Measurements from ENCODE around the gene DNAH14.
"Not testable (repeated sequence)": the region's sequence is repeated elsewhere in the genome, so short reads cannot be mapped to it uniquely, and the experiment has no call there.

Gene DNAH14

DNA sequence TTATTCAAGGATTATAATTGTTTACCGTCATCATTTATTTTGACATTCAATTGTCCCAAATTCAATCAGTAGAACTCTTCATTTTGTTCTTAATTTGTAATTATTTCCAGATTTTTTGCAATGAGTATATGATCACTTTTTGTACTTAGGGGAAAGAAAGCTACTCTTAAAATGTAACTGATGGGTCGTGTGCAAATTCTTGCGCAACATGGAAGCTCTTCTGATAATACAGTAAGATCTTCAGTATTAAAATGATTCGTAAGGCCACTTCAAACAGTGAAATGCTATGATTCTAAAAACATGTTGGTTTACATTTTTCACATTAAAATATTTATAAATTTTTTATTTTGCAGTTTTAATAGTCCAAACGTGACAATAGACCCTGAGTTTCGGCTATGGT is 435.0 kb downstream of the DNAH14 start:
- Histone ChIP-seq H3K27me3 (ENCODE audit: control insufficient read depth, insufficient read depth, low read length) (peaks cover 47% of the 10 kb centered on the region), H3K27ac (ENCODE audit: low read depth, low read length) (no peak overlapping the region), H3K36me3 (ENCODE audit: control insufficient read depth, insufficient read depth, low read length) (no peaks in the 10 kb centered on the region), H3K4me1 (ENCODE audit: control insufficient read depth, insufficient read depth, low read length) (0 out of 2 replicates have a peak, but pooled peaks cover 3% of the 10 kb centered on the region), H3K9me3 (ENCODE audit: control insufficient read depth, insufficient read depth, low read length) (no peaks in the 10 kb centered on the region), H3K4me3 (ENCODE audit: low read depth, low read length) (no peak overlapping the region), H3K9ac (ENCODE audit: low read depth, low read length) (no peak overlapping the region)

- no peak overlapping the region for H3K9ac ChIP-seq (ENCODE audit: low read depth, low read length)
- H3K36me3 ChIP-seq (ENCODE audit: control insufficient read depth, insufficient read depth, low read length), result no peaks in the 10 kb centered on the region
- H3K4me3 ChIP-seq (ENCODE audit: low read depth, low read length), result no peak overlapping the region
- no peak overlapping the region for H3K27ac ChIP-seq (ENCODE audit: low read depth, low read length)
- H3K27me3 ChIP-seq (ENCODE audit: control insufficient read depth, insufficient read depth, low read length), result peaks cover 47% of the 10 kb centered on the region
- 0 out of 2 replicates have a peak, but pooled peaks cover 3% of the 10 kb centered on the region for H3K4me1 ChIP-seq (ENCODE audit: control insufficient read depth, insufficient read depth, low read length)
- H3K9me3 ChIP-seq (ENCODE audit: control insufficient read depth, insufficient read depth, low read length), result no peaks in the 10 kb centered on the region
Observed at GRCh38 chr1:225366018-225366417, 436.5 kb downstream of the DNAH14 start.

DNA sequence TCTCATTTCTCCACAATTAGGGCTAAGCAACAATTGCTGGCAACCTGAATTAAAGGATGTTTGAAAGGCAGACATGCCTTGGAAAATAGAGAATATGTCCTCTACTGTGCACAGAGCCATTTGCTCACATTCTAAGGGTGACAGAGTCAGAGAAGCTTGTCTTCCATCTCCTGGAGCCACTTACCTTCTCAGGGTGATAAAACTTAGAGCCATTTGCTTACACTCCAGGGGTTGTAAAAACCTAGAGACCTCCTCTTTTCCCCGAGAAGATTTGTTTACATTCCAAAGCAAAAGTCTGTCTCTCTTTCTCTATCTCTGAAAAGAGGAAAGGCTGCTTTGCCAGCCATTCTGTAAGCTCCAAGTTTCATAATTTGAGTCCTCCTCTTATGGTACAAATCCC is 437.1 kb downstream of the DNAH14 start:
- peaks cover 47% of the 10 kb centered on the region for H3K27me3 ChIP-seq (ENCODE audit: control insufficient read depth, insufficient read depth, low read length)
- no peak overlapping the region for H3K9ac ChIP-seq (ENCODE audit: low read depth, low read length)
- H3K4me1 ChIP-seq (ENCODE audit: control insufficient read depth, insufficient read depth, low read length), result 0 out of 2 replicates have a peak, but pooled peaks cover 3% of the 10 kb centered on the region
- no peaks in the 10 kb centered on the region for H3K9me3 ChIP-seq (ENCODE audit: control insufficient read depth, insufficient read depth, low read length)
- H3K27ac ChIP-seq (ENCODE audit: low read depth, low read length), result no peak overlapping the region
- H3K36me3 ChIP-seq (ENCODE audit: control insufficient read depth, insufficient read depth, low read length), result no peaks in the 10 kb centered on the region
- H3K4me3 ChIP-seq (ENCODE audit: low read depth, low read length), result no peak overlapping the region

DNA sequence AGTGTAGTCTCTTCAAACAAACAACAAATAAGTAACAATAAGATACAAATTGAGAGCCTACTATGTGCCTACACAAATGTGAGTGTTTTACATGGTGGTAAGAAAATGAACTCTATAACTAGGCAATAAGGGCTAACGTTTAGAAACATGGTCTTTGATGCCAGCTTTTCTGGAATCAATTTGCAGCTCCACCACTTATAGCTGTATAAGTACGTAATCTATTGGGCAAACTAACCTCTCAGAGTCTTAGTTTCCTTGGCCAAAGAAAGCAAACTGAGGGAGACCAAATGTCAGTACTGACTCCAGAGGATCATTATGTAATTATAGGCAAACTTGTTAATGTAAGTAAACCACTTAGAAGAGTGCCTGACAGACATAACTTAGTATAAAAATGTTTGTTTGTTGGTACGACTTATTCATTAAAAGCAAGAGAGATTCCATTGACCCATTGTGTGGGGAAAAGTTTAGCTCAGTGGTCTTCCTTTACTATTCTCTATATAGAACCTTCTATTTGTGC is 438.6 kb downstream of the DNAH14 start:
- H3K9ac ChIP-seq (ENCODE audit: low read depth, low read length), result no peak overlapping the region
- H3K9me3 ChIP-seq (ENCODE audit: control insufficient read depth, insufficient read depth, low read length), result no peaks in the 10 kb centered on the region
- no peaks in the 10 kb centered on the region for H3K36me3 ChIP-seq (ENCODE audit: control insufficient read depth, insufficient read depth, low read length)
- H3K27ac ChIP-seq (ENCODE audit: low read depth, low read length), result no peak overlapping the region
- H3K4me3 ChIP-seq (ENCODE audit: low read depth, low read length), result no peak overlapping the region
- 0 out of 2 replicates have a peak, but pooled peaks cover 3% of the 10 kb centered on the region for H3K4me1 ChIP-seq (ENCODE audit: control insufficient read depth, insufficient read depth, low read length)
- peaks cover 47% of the 10 kb centered on the region for H3K27me3 ChIP-seq (ENCODE audit: control insufficient read depth, insufficient read depth, low read length)

GRCh38 chr1:225371366-225372010 is 442.0 kb downstream of the DNAH14 start:
- 0 out of 2 replicates have a peak, but pooled peaks cover 1% of the 10 kb centered on the region for H3K4me1 ChIP-seq (ENCODE audit: control insufficient read depth, insufficient read depth, low read length)
- H3K4me3 ChIP-seq (ENCODE audit: low read depth, low read length), result no peak overlapping the region
- no peak overlapping the region for H3K27ac ChIP-seq (ENCODE audit: low read depth, low read length)
- no peaks in the 10 kb centered on the region for H3K9me3 ChIP-seq (ENCODE audit: control insufficient read depth, insufficient read depth, low read length)
- H3K9ac ChIP-seq (ENCODE audit: low read depth, low read length), result no peak overlapping the region
- peaks cover 27% of the 10 kb centered on the region for H3K27me3 ChIP-seq (ENCODE audit: control insufficient read depth, insufficient read depth, low read length)
- H3K36me3 ChIP-seq (ENCODE audit: control insufficient read depth, insufficient read depth, low read length), result no peaks in the 10 kb centered on the region

GRCh38 chr1:225373155-225373554 is 443.7 kb downstream of the DNAH14 start:
- no peak overlapping the region for H3K27ac ChIP-seq (ENCODE audit: low read depth, low read length)
- no peak overlapping the region for H3K9ac ChIP-seq (ENCODE audit: low read depth, low read length)
- H3K27me3 ChIP-seq (ENCODE audit: control insufficient read depth, insufficient read depth, low read length), result peaks cover 10% of the 10 kb centered on the region
- no peak overlapping the region for H3K4me3 ChIP-seq (ENCODE audit: low read depth, low read length)
- H3K36me3 ChIP-seq (ENCODE audit: control insufficient read depth, insufficient read depth, low read length), result no peaks in the 10 kb centered on the region
- peaks cover 4% of the 10 kb centered on the region for H3K4me1 ChIP-seq (ENCODE audit: control insufficient read depth, insufficient read depth, low read length)
- H3K9me3 ChIP-seq (ENCODE audit: control insufficient read depth, insufficient read depth, low read length), result no peaks in the 10 kb centered on the region

DNA sequence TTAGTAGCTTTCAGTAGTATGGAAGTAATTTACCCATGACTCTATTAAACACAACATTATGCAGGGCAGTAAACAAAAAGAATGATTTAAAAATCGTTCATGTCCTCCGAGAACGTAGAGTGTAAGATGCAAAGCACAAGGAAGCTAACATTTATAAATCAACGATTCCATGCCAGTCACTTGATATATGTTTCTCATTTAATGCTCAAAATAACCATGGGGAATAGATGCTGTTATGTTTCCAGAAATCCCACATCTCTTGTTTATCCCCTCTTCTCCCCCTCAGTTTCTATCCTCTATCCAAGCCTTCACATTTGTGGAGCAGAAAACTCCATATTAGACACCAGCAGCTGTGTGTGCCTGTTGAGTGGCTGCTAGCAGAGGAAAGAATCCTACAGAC is 445.5 kb downstream of the DNAH14 start:
- Histone ChIP-seq H3K4me1 (ENCODE audit: control insufficient read depth, insufficient read depth, low read length) (peaks cover 14% of the 10 kb centered on the region), H3K4me3 (ENCODE audit: low read depth, low read length) (no peak overlapping the region), H3K9ac (ENCODE audit: low read depth, low read length) (no peak overlapping the region), H3K27me3 (ENCODE audit: control insufficient read depth, insufficient read depth, low read length) (no peaks in the 10 kb centered on the region), H3K36me3 (ENCODE audit: control insufficient read depth, insufficient read depth, low read length) (no peaks in the 10 kb centered on the region), H3K27ac (ENCODE audit: low read depth, low read length) (no peak overlapping the region), H3K9me3 (ENCODE audit: control insufficient read depth, insufficient read depth, low read length) (no peaks in the 10 kb centered on the region)

DNA sequence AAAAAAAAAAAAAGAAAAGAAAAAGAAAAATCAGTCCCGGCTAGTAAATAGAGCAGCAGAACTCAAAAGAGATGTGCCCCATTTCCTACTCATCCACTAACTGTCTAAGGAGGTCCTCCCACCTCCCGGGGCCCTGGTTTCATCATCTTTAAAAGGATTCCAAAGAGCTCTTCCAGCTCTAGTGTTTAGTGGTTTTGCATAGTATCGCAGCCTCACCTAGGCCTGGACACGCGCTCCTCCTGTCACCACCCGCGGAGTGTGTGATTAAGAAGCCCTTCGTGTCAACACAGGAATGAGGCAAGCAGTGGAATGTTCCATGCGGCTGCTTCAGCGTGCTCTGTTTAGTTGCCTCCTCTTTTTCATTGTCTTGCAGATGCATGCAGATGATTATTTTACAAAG is 449.4 kb downstream of the DNAH14 start:
- Histone ChIP-seq H3K9ac (ENCODE audit: low read depth, low read length) (no peak overlapping the region), H3K4me3 (ENCODE audit: low read depth, low read length) (no peak overlapping the region), H3K4me1 (ENCODE audit: control insufficient read depth, insufficient read depth, low read length) (peaks cover 18% of the 10 kb centered on the region), H3K36me3 (ENCODE audit: control insufficient read depth, insufficient read depth, low read length) (no peaks in the 10 kb centered on the region), H3K27ac (ENCODE audit: low read depth, low read length) (peak overlapping the region; percentile 73), H3K27me3 (ENCODE audit: control insufficient read depth, insufficient read depth, low read length) (no peaks in the 10 kb centered on the region), H3K9me3 (ENCODE audit: control insufficient read depth, insufficient read depth, low read length) (no peaks in the 10 kb centered on the region)

DNA sequence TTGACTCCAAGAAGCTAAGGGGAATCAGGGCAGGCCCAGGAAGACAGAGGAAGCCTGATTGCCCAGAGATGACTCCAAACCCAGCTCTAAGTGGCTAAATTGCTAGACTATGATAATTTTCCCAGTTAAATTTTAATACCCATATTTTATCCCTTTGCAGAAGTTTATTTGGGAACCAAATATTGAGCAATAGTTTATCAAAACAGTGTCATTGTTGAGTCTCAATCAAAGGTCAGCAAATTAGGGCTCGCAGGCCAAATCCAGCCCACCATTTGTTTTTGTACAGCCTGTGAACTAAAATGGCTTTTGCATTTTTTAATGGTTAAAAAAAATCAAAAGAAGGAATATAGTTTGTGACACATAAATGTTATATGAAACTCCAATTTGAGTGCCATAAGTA is 451.2 kb downstream of the DNAH14 start:
- H3K4me3 ChIP-seq (ENCODE audit: low read depth, low read length), result no peak overlapping the region
- H3K36me3 ChIP-seq (ENCODE audit: control insufficient read depth, insufficient read depth, low read length), result no peaks in the 10 kb centered on the region
- no peak overlapping the region for H3K9ac ChIP-seq (ENCODE audit: low read depth, low read length)
- no peak overlapping the region for H3K27ac ChIP-seq (ENCODE audit: low read depth, low read length)
- no peaks in the 10 kb centered on the region for H3K9me3 ChIP-seq (ENCODE audit: control insufficient read depth, insufficient read depth, low read length)
- peaks cover 18% of the 10 kb centered on the region for H3K4me1 ChIP-seq (ENCODE audit: control insufficient read depth, insufficient read depth, low read length)
- no peaks in the 10 kb centered on the region for H3K27me3 ChIP-seq (ENCODE audit: control insufficient read depth, insufficient read depth, low read length)

DNA sequence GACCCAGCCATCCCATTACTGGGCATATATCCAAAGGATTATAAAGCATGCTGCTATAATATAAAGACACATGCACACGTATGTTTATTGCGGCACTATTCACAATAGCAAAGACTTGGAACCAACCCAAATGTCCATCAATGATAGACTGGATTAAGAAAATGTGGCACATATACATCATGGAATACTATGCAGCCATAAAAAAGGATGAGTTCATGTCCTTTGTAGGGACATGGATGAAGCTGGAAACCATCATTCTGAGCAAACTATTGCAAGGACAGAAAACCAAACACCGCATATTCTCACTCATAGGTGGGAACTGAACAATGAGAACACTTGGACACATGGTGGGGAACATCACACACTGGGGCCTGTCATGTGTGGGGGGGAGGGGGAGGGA is 457.4 kb downstream of the DNAH14 start:
- H3K9me3 ChIP-seq (ENCODE audit: control insufficient read depth, insufficient read depth, low read length); H3K4me1 ChIP-seq (ENCODE audit: control insufficient read depth, insufficient read depth, low read length); H3K27ac ChIP-seq (ENCODE audit: low read depth, low read length); H3K4me3 ChIP-seq (ENCODE audit: low read depth, low read length); H3K9ac ChIP-seq (ENCODE audit: low read depth, low read length); H3K27me3 ChIP-seq (ENCODE audit: control insufficient read depth, insufficient read depth, low read length); H3K36me3 ChIP-seq (ENCODE audit: control insufficient read depth, insufficient read depth, low read length): not testable (repeated sequence)

DNA sequence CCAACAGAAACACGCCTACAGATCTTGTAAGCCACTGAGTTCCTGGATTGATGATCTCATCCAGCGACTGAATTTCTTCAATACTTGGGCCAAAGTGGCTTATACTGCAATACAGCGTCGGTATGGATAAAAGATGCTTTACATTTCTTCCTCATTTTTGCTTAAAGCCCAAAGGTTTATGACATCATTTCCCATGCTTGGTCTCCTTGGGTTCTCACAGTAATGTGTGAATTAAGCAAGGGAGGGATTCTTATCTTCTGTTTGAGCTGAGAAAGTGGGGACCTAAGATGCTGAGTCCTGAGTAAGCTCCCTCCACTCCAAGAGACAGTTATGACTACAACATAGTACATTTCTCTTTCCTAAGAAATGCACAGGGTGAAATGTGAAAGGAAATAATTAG is 458.9 kb downstream of the DNAH14 start:
- no peak overlapping the region for H3K9ac ChIP-seq (ENCODE audit: low read depth, low read length)
- H3K4me3 ChIP-seq (ENCODE audit: low read depth, low read length), result no peak overlapping the region
- no peaks in the 10 kb centered on the region for H3K36me3 ChIP-seq (ENCODE audit: control insufficient read depth, insufficient read depth, low read length)
- no peaks in the 10 kb centered on the region for H3K4me1 ChIP-seq (ENCODE audit: control insufficient read depth, insufficient read depth, low read length)
- H3K27me3 ChIP-seq (ENCODE audit: control insufficient read depth, insufficient read depth, low read length), result no peaks in the 10 kb centered on the region
- H3K9me3 ChIP-seq (ENCODE audit: control insufficient read depth, insufficient read depth, low read length), result no peaks in the 10 kb centered on the region
- no peak overlapping the region for H3K27ac ChIP-seq (ENCODE audit: low read depth, low read length)

Data from HUES48 (cell line).